Measurements from ENCODE around the gene USP6NL. TPM values are rescaled to one million over a fixed set of nuclear protein-coding genes. Genes with fewer than 3 reads are reported as not detected.

USP6NL gene
- total RNA-seq, 1 experiment from 2014 or later, result 32.6 TPM

DNA sequence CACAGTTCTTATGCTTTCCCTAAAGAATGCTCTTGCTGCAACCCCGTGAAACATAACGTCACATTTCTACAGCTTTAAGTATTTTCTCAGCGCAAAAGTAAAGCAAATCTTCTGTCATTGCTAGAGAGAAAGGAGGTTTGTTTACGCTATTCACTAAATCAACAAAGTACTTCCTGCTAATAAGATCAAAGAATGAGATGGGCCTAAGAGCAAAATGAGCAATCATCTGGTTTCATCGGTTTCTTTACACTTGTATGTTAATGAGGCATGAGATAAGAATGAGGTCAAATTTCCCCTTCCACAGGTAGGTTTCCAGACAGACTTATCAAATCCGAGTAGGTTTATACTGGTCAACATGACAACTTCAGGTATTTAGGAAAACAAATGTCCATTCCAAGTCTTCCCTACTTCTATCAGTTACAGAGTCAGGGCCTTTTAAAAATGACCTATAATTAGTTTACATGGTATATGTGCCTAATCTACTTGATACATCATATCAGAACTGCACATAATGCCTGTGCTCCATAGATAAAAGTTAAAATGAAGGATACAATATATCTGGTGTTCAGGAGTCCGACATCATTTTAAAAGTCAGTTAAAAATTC, 8.4 kb downstream of the USP6NL start:
- in situ Hi-C loops (cut with HindIII; ENCODE audit: low pct_unique_long_range_greater_than_20kb, low sequenced_read_pairs), result no loop called here
- no peak for DNase-seq (ENCODE audit: low read depth, low spot score)

DNA sequence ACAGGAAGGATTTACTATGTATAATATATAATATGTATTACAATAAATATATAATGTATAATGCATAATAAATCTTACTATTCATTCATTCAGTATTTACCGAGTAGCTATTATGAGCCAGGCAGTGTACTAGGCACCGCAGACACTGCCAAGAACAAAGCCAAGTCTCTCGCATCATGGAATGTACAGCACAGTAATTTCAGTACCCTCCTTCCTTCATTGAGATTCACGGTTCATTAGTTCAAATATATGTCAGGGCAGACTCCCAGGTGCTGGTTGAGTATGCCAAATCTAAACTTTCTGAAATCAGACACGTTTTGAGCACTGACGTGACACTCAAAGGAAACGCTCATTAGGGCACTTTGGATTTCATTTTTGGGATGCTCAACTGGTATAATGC, 9.1 kb downstream of the USP6NL start:
- in situ Hi-C loops (cut with HindIII; ENCODE audit: low pct_unique_long_range_greater_than_20kb, low sequenced_read_pairs), result no loop called here
- DNase-seq (ENCODE audit: low read depth, low spot score), result no peak

DNA sequence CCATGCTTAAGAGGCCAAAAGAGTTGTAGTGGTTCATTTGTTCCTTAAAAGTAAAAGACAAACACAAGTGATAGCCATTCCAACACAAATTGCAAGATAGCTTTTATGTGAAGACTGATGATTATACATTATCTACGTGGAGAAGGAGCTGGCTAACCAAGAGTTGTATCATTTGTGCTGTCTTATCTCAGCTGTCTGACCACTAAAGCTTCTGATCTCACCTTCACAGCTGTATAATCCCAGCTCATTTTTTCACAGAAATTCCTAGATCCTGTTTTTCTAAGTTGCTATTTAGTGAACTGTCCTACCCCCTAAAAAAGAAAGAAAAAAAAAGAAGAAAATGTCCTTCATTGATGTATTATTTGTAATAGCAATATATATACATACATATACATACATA, 9.8 kb downstream of the USP6NL start:
- no peak for DNase-seq (ENCODE audit: low read depth, low spot score)
- in situ Hi-C loops (cut with HindIII; ENCODE audit: low pct_unique_long_range_greater_than_20kb, low sequenced_read_pairs), result no loop called here

DNA sequence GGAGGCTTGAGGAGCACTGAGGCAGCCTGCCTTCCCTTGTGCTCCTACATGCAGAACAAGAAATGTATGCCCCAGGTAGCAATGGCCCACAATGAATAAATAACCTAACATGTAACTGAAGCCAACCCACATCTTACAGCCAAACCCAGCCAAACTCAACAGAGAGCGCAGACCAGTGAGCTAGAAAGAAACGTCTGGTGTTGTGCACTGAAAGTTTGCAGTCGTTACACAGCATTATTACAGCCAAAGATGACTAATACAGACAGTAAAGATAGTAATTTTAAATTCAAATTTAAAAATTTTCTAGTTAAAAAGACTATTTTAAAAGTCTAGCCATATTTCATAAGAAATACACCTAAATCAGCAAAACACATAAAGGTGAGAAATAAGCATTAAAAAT, 11.2 kb downstream of the USP6NL start:
- DNase-seq (ENCODE audit: low read depth, low spot score), result no peak
- in situ Hi-C loops (cut with HindIII; ENCODE audit: low pct_unique_long_range_greater_than_20kb, low sequenced_read_pairs), result no loop called here

DNA sequence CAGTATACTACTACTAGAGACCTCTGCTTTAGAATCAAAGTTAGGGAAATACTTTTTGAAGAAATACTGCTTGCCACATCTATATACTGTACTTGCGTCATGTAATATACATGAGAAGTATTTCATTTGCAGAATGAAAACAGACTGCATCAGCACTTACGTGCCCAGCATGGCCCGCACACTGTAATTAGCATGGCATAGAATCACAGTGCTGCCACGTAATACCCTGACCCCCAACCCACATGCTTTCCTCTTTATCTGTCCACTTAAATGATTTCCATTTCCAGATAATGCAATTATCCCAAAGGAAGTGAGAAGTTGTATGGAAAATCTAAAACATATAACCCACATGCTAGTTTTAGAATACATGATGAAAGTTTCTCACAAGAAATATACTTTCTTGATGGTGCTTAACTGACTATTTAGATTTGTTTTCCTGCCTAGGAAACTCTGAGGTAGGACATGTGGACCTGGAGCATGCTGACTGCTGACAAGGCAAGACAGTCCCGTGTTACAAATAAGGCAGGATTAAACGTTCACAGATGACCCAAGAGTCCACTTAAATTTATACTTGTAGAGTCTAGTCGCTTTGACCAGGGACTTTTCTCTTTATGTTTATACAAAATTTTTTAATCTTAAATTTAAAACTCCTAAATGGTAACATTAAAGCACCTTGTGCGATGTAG, 12.6 kb downstream of the USP6NL start:
- DNase-seq (ENCODE audit: low read depth, low spot score), result no peak
- in situ Hi-C loops (cut with HindIII; ENCODE audit: low pct_unique_long_range_greater_than_20kb, low sequenced_read_pairs), result no loop called here

DNA sequence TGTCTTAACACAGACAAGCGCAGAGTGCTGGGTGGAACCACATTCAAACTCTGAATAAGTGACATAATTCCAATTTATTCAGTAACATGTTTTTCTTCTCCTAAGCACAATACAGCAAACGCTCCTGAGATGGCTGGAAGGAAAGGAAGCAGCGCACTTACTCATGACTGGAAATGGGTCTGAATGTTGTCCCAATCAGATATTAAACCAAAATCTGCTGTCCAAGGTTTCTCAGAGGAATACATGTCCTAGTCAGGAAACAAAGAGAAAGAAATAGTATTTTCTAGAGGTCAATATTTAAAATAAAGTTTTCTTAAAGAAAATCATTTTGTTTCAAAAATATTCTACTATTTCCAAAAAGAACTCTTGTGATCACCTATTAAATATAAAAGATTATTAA, 14.0 kb downstream of the USP6NL start:
- DNase-seq (ENCODE audit: low read depth, low spot score), result no peak
- in situ Hi-C loops (cut with HindIII; ENCODE audit: low pct_unique_long_range_greater_than_20kb, low sequenced_read_pairs), result no loop called here

DNA sequence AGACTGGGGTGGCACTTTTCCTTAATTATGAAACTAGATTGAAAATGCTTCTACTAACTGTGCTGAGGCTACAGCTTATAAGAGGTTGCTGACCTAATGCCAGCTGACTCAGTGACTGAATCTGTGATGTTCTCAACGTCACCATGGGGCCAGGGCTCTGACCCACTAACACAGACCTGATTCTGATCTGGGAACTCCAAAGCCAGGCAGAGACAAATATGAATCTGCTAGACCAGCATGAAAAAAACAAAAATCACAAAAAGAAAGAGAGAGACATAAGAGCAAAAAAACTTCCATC, 16.1 kb downstream of the USP6NL start:
- in situ Hi-C loops (cut with HindIII; ENCODE audit: low pct_unique_long_range_greater_than_20kb, low sequenced_read_pairs), result no loop called here
- no peak for DNase-seq (ENCODE audit: low read depth, low spot score)

DNA sequence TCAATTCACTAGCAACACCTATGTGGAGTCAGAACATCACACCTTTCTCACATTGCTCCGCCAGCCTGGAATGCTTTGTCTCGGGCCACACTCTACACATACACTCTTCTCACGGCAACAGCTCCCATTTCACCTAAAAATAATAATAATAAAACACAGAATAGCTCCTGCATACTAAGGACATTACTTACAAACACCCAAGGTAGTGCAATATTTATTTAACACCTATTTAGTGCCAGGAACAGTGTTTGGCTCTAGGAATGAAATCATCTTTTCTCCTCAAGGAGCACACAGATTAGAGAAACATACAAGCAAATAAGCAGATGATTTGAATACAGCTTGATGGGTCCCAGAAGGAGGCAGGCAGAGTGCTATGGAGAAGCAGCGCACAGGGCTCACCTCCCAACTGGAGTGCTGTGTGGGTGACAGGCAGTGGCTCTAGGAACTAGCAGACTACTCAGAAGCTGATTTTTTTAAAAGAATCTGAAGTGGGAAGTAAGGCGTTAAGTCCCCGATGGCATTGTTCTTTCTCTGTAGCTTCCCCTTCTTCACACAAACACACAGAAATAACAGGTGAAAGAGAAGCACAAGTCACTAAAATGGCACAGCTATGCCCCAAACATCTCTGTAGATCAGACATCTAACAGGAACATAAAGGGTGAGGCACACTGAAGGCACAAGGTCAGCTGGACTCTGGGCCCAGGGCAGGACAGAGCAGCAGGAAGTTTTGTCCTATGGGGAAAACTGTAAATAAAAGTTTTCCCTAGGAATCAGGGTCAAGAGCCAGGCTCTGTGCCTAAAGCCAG, 16.7 kb downstream of the USP6NL start:
- in situ Hi-C loops (cut with HindIII; ENCODE audit: low pct_unique_long_range_greater_than_20kb, low sequenced_read_pairs), result no loop called here
- DNase-seq (ENCODE audit: low read depth, low spot score), result no peak

DNA sequence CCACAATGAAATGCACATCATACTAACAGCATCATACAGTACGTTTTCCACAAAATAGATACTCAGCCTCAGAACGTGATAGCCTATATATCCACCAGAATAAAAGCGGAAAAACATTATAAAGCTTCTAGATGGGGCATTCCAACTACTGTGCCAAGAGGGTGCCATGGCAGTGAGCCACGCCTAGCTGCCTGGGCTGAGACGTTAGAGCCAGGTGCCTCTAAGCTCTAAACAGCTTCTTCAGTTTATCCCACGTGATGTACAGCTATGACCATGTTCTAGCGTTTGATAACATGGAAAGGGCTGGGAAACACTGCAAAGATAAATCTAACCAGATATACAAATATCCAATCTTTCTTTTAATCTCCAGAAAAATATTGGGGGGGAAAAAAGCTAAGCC, 17.8 kb downstream of the USP6NL start:
- in situ Hi-C loops (cut with HindIII; ENCODE audit: low pct_unique_long_range_greater_than_20kb, low sequenced_read_pairs), result no loop called here

DNA sequence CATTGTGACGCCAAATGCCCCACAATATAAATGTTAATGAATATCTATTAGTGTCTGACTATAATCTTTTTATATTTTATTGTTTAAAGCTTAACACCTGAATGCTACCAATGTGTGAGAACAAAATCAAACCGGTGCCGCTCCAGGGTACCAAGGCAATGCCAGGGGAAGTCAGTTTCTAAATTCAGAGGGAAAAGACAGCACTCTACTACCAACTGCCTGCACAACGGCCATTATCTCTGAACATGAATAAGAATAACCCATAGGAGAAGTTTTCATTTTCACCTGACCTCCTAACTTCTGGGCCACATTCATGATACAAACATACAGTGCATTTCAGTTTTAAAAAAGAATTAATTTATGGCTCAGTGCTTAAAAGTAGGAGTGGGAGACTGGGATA, 21.7 kb downstream of the USP6NL start:
- in situ Hi-C loops (cut with HindIII; ENCODE audit: low pct_unique_long_range_greater_than_20kb, low sequenced_read_pairs), result no loop called here
- no peak for DNase-seq (ENCODE audit: low read depth, low spot score)

More for the DNA sequence above, 17.8 kb downstream of the USP6NL start:
- DNase-seq (ENCODE audit: low read depth, low spot score), result no peak

DNA sequence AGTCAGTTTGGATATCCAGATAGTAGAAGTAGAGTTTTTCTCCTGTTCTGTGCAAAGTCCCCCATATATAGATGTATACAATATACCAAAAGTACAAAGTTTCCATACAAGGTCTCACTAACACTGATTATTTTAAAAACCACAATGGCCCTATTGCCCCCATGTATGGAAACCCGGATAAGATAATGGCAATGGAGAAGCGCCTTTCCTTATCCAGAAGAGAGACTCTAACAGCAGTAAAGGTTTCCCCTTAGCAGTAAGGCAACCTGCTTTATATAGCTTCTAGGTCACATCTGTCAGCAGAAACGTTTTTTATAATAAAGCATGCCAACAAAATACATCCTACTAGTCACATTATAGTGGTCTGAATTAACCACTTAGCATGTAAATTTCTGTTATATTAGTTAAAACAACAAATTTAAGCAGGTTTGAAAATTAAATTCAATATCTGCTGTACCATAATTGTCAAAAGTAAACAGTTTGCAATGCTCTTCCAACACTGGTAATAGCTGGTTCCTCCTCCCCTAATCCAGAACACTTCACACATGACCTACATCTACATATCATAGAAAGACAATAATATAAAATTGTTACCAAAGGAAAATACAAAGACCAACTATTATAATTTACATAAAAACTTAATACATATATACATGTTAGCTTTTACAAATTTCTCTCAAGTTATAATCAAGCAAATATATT, 22.4 kb downstream of the USP6NL start:
- DNase-seq (ENCODE audit: low read depth, low spot score), result no peak
- in situ Hi-C loops (cut with HindIII; ENCODE audit: low pct_unique_long_range_greater_than_20kb, low sequenced_read_pairs), result no loop called here

DNA sequence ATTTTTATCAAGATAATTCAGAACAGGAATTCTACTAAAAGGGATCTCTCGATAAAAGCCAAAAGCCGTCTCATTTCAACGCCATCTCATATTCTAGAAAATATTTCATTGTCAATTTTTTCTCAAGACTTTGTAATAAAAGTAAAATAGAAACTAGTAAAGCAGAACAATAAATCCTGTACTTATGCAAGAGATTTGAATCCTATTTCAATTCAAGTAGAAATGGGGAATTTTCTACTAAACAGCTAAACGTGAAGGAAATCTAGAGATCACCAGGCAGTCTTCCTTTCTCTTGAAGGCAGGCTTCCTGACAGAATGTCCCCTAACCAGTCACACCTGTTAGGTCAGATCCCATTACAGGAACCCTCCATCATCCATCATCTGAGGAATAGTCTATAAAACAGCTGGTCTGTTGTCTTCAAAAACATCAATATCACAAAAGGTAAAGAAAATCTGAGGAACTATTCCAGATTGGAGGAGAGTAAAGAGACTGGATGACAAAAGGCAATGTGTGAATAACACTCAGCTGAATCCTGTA, 23.7 kb downstream of the USP6NL start:
- no peak for DNase-seq (ENCODE audit: low read depth, low spot score)
- in situ Hi-C loops (cut with HindIII; ENCODE audit: low pct_unique_long_range_greater_than_20kb, low sequenced_read_pairs), result no loop called here

DNA sequence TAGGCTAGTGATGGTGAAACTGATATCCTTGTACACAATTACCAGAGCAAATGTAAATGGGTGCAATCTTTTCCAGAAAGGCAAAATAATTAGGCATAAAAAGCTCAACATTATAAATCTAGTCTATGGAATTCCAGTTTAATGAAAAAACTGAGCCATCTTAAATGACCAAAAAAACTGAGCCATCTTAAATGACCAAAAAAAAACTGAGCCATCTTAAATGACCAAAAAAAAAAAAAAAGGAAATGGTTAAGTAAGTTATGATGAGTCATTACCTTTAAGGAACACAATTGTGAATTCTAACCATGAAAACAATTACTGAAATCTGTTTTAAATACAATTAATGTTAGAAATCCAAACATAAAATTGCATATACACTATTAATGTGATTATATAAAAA, 25.3 kb downstream of the USP6NL start:
- no peak for DNase-seq (ENCODE audit: low read depth, low spot score)

DNA sequence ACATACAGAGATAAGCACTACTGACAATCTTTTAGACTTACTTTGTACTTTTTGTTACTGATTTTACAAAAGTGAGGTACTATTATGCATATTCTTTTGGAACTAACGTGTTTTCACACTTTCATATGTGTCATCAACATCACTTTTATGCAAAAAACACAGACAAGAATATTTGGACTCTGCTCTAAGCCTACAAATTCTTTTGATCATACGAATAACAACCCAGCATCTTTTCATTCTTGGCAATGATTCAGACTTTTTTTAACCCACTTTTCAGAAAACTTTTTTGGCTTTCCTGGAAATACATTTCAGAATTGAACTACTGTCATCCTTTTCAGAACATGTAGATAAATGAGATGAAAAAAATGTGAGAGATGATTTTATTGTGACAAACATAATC, 30.2 kb downstream of the USP6NL start:
- in situ Hi-C loops (cut with HindIII; ENCODE audit: low pct_unique_long_range_greater_than_20kb, low sequenced_read_pairs), result no loop called here

More for the DNA sequence above, 25.3 kb downstream of the USP6NL start:
- in situ Hi-C loops (cut with HindIII; ENCODE audit: low pct_unique_long_range_greater_than_20kb, low sequenced_read_pairs), result no loop called here

DNA sequence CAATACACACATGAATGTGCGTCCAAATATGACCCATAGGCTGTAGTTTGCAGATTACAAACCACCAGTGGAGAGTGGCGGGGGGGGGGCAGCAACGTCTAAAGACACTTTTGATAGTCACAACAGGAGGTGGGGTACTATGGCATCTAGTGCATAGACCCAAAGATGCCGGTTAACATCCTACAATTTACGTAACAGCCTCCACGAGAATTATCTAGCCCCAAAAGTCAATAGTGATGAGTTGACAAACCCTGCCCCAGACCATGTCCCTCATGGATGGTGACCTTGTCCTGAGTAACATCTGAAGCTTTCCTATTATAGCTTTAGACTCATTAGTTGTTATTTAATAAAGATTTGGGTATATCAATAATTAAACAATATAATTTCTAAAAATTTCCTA, 31.6 kb downstream of the USP6NL start:
- in situ Hi-C loops (cut with HindIII; ENCODE audit: low pct_unique_long_range_greater_than_20kb, low sequenced_read_pairs), result no loop called here

More for the DNA sequence above, 30.2 kb downstream of the USP6NL start:
- no peak for DNase-seq (ENCODE audit: low read depth, low spot score)

DNA sequence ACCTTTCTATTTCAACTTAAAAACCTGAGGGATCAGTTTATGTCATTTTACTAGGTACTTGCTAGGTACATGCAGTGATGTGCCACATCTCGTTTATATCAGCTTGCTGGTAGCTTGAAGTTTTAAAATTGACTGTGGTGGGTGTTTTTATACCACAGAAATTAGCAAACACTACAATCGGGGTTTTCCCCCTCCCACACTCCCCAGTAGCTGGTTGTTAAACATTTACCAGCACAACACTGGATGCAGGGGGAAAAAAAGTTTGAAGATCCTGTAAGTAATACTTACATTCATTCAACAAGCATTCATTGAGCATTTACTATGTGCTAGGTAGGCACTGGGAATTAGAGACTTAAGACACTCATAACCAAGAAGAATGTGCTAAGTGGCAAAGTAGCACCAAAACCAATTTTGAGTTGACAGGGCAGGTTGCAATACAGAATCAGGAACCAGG, 32.6 kb downstream of the USP6NL start:
- in situ Hi-C loops (cut with HindIII; ENCODE audit: low pct_unique_long_range_greater_than_20kb, low sequenced_read_pairs), result no loop called here
- DNase-seq (ENCODE audit: low read depth, low spot score), result no peak

More for the DNA sequence above, 31.6 kb downstream of the USP6NL start:
- no peak for DNase-seq (ENCODE audit: low read depth, low spot score)

DNA sequence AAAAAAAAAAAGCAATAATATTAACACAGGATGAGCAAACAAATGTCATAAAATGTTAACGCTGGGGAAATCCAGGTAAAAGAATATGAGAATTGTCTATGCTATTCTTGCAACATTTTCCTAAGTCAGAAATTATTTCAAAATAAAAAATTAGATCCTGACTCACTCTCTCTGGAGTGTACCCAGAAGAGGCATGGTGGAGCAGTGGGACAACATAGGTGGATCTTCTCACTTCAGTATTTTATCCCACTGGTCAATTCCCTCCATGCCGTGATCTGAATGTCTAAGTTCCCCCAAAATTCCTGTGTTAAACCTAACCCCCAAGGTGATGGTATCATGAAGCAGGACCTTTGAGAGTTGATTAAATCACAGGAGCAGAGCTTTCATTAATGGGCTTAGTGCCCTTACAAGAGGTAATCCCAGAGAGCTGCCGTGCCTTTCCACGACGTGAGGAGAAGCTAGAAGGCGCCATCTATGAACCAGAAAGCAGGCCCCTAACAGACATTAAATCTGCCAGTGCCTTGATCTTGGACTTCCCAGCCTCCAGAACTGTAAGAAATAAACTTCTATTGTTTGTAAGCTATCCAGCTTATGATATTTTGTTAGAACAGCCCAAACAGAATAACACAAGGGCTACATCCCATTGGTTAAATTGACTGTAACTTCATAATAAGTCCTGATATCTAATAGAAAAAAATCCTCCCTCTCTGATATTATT, 35.2 kb downstream of the USP6NL start:
- DNase-seq (ENCODE audit: low read depth, low spot score), result no peak
- in situ Hi-C loops (cut with HindIII; ENCODE audit: low pct_unique_long_range_greater_than_20kb, low sequenced_read_pairs), result no loop called here
